Measurements from ENCODE around the gene GSC2.

Gene GSC2

GRCh38 chr22:19194766-19195536, 44.9 kb upstream of the GSC2 start:
- H3K36me3 Mint-ChIP-seq (ENCODE audit: low read depth), result peaks cover 3% of the 10 kb centered on the region
- TF ChIP-seq CTCF (IDR thresholded peaks at IDR 0.05; ENCODE audit: unreplicated experiment in 3 of 3), result no peak

GRCh38 chr22:19193879-19194278, 43.8 kb upstream of the GSC2 start:
- no peaks in the 10 kb centered on the region for H3K4me1 Mint-ChIP-seq
- H3K36me3 Mint-ChIP-seq (ENCODE audit: low read depth), result peaks cover 3% of the 10 kb centered on the region

More at GRCh38 chr22:19194766-19195536, 44.9 kb upstream of the GSC2 start:
- Mint-ChIP-seq H3K27me3 (ENCODE audit: low read depth) (no peaks in the 10 kb centered on the region), H3K4me3 (no peak overlapping the region), H3K9me3 (no peaks in the 10 kb centered on the region), H3K4me1 (no peaks in the 10 kb centered on the region), H3K27ac (no peak overlapping the region)

DNA sequence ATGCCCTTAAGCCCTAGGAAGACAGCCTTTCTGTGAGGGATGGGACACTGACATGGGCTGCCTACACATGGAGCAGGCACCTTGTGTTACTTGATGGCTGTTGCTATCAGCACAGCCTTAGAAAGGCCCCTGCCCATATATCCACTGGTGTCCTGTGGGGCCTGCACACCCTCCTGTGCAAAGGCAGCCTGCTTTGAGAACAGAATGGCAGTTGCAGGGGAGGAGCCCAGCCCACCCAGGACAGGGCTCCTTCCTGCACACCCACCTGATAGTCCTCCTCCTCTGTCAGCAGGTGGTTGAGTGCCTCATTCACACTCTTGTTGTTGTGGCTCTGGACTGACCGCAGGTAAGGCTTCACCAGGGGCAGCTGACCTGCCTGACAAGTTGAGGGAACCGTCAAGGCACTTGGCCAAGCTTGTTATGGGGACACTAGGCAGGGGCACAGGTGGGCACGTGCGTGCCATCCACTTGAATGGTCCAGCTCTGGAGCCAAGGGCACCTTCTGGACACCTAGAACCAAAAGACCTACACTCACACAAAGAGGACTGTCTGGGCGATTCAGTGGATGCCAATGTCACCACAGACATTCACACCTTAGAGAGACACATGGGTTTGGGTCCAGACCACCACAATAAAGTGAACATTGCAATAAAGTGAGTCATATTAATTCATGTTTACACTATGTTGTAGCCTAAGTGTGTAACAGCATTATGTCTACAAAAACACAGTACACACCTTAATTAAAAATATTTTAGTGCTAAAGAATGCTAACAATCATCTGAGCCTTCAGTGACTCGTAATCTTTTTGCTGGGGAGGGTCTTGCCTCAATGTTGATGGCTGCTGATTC, 37.8 kb upstream of the GSC2 start:
- no peak for TF ChIP-seq CTCF (IDR thresholded peaks at IDR 0.05; ENCODE audit: unreplicated experiment in 3 of 3)
- Mint-ChIP-seq H3K27ac (no peak overlapping the region), H3K36me3 (ENCODE audit: low read depth) (no peaks in the 10 kb centered on the region), H3K27me3 (ENCODE audit: low read depth) (no peaks in the 10 kb centered on the region), H3K4me3 (no peak overlapping the region), H3K4me1 (no peaks in the 10 kb centered on the region), H3K9me3 (no peaks in the 10 kb centered on the region)

More at GRCh38 chr22:19193879-19194278, 43.8 kb upstream of the GSC2 start:
- Mint-ChIP-seq H3K27ac (no peak overlapping the region), H3K27me3 (ENCODE audit: low read depth) (no peaks in the 10 kb centered on the region), H3K9me3 (no peaks in the 10 kb centered on the region), H3K4me3 (no peak overlapping the region)
- TF ChIP-seq CTCF (IDR thresholded peaks at IDR 0.05; ENCODE audit: unreplicated experiment in 3 of 3), result no peak

- Mint-ChIP-seq H3K27me3 (ENCODE audit: low read depth) (no peaks in the 10 kb centered on the region), H3K36me3 (ENCODE audit: low read depth) (no peaks in the 10 kb centered on the region), H3K9me3 (no peaks in the 10 kb centered on the region), H3K4me1 (peaks cover 6% of the 10 kb centered on the region), H3K27ac (no peak overlapping the region), H3K4me3 (no peak overlapping the region)
- TF ChIP-seq CTCF (IDR thresholded peaks at IDR 0.05; ENCODE audit: unreplicated experiment in 3 of 3), result no peak
Measured at GRCh38 chr22:19184276-19184997, 34.3 kb upstream of the GSC2 start.

- no peaks in the 10 kb centered on the region for H3K27me3 Mint-ChIP-seq (ENCODE audit: low read depth)
- H3K4me3 Mint-ChIP-seq, result no peak overlapping the region
- H3K9me3 Mint-ChIP-seq, result no peaks in the 10 kb centered on the region
- H3K27ac Mint-ChIP-seq, result no peak overlapping the region
- TF ChIP-seq CTCF (IDR thresholded peaks at IDR 0.05; ENCODE audit: unreplicated experiment in 3 of 3), result no peak
- H3K36me3 Mint-ChIP-seq (ENCODE audit: low read depth), result no peaks in the 10 kb centered on the region
- peaks cover 9% of the 10 kb centered on the region for H3K4me1 Mint-ChIP-seq
Measured at GRCh38 chr22:19183216-19183615, 33.1 kb upstream of the GSC2 start.
